Measurements from ENCODE around the gene ANKFY1.

ANKFY1 gene, protein sequence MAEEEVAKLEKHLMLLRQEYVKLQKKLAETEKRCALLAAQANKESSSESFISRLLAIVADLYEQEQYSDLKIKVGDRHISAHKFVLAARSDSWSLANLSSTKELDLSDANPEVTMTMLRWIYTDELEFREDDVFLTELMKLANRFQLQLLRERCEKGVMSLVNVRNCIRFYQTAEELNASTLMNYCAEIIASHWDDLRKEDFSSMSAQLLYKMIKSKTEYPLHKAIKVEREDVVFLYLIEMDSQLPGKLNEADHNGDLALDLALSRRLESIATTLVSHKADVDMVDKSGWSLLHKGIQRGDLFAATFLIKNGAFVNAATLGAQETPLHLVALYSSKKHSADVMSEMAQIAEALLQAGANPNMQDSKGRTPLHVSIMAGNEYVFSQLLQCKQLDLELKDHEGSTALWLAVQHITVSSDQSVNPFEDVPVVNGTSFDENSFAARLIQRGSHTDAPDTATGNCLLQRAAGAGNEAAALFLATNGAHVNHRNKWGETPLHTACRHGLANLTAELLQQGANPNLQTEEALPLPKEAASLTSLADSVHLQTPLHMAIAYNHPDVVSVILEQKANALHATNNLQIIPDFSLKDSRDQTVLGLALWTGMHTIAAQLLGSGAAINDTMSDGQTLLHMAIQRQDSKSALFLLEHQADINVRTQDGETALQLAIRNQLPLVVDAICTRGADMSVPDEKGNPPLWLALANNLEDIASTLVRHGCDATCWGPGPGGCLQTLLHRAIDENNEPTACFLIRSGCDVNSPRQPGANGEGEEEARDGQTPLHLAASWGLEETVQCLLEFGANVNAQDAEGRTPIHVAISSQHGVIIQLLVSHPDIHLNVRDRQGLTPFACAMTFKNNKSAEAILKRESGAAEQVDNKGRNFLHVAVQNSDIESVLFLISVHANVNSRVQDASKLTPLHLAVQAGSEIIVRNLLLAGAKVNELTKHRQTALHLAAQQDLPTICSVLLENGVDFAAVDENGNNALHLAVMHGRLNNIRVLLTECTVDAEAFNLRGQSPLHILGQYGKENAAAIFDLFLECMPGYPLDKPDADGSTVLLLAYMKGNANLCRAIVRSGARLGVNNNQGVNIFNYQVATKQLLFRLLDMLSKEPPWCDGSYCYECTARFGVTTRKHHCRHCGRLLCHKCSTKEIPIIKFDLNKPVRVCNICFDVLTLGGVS

DNA sequence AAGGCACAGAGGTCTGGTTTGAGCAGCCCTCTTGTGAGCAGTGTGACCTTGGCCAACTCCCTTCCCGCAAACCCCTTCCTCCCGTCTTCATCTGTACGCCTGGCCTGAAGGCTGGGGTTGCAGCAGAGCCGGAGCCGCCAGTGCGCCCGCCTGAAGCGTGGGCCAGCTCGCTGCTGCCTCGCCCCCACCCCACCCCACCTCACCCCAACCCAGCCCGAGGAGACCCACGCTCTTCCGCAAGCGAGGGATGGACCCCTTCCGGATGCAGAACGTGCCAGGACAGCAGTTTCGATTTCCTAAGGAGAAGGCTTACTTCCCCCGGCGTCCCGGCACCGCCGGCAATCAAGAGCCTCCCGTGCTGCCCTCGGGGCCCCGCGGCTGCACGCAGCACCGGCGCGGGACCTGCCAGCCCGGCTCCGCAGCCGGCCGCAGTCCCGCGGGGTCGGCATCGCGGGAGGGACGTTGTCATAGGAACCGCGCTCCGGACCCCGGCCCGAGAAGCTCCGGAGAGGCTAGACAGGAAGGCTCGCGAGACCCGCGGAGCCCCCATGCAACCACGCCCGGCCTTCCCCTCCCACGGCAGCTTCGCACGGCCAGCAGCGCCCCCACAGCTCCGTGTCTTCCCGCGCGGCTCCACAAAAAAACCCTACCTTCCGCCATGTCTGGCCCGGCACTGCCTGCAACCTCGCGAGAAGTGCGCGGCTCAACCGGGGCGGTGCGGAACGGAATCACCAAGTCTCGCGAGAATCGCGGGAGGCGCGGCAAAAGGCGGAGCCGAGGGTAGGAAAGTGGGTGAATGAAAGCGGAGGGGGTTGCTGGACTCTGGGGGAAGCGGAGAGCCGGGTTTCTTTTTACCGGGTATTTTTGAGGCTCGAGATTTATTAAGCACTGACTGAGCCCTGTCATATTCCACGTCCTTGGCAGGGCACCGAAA is at the start of gene ANKFY1:
TSS of gene ANKFY1 (minus strand) at position 698 of the 934 bp plus-strand sequence. CDS start at position 660, 38 bp downstream.
- DNase-seq = peak; percentile 96 to 98

DNA sequence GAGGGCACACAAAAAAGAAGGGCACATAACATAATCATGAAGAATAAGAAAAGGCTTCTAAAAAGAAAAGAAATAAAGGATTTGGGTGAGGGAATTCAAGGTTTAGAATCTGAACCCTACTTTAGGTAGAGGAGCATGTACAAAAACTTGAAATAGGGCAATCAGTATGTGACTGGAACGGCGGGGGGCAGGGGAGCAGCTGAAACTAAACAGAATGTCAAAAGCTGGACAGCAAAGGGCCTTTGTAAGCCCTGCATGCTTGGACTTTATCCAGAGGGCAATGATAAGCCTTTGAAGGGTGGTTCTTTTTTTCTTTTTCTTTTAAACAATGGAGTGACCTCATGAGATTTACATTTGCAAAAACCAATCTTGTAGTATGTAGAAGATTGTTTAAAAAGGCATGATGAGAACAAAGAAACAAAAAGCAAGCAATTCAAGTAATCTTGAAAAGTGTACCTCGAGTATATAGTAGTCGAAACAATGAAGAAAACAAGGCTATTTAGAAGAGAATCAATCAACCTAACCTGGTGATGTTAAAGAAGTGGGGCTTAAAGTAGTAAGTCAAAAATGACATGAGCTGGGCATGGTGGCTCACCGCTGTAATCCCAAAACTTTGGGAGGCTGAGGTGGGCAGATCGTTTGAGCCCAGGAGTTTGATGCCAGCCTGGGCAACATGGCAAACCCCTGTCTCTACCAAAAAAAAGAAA is 46.7 kb upstream of the ANKFY1 start:
- no peak for DNase-seq

DNA sequence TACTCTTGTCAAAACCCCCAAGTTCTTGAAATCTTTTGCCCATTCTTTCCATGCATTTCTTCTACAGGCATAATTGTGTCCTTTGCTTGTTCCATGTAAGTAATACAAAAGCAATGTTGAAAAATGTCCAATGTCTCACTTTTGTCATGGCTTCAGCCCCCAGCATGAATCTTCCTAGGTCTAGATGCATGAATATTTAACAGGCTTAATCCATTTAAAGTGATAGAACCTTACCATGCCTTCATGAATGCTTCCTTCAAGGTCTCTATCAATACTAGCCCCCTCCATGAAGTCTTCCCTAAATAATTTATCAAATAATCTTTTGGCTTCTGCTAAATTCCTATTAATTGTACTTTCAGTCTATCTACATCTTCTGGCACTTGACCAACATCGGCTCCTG is 46.1 kb upstream of the ANKFY1 start:
- DNase-seq = no peak

DNA sequence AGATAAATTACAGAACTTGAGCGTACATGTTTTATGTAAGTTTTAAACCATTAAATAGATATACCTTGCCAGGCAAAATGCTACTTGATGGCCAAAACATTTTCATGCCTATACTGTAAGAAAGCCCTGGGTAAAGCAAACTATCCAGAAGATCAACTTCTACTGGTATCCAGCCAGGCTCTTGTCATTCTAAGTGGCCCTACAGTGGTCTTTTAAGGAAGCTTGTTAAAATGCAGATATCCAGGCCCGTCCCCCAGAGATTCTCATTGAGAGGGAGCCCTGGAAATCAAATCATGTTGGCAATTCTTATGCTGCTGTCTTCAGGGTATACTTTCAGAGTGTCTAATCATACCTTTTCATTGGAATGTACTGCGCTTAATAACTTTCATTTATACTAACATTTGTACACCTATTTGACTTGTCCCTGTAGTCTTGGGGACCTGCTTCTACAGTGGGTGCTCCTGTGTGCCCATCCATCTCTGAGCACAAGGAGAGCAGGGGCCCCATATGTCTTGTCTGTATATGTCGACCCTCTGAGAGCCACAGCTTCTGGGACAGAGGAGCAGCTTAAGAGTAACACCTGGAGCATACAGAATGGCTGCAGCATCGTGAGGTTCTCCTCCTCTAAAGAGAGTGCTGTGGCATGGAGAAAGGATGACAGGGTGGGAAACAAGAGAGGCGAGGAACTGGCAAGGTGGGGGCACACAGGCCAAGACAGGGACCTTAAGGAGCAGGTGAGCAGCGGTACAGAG is 43.6 kb upstream of the ANKFY1 start:
- no peak for DNase-seq

DNA sequence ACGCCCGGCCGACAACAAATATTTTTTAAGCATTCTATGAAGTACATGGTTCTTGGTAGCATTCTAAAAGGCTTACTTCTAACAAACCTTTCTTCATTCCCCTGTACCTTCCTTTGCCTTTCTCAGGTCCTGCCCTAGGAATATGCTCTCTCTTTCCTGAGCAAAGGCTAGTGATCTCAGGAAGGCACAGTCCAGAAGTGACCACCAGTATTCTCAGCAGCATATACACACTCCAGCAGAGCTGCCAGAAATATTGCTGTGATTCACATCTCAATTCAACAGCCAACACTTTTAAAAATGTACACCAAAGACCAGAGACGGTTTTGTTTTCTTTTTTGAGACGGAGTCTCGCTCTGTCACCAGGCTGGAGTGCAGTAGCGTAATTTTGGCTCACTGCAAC is 41.4 kb upstream of the ANKFY1 start:
- DNase-seq = no peak

DNA sequence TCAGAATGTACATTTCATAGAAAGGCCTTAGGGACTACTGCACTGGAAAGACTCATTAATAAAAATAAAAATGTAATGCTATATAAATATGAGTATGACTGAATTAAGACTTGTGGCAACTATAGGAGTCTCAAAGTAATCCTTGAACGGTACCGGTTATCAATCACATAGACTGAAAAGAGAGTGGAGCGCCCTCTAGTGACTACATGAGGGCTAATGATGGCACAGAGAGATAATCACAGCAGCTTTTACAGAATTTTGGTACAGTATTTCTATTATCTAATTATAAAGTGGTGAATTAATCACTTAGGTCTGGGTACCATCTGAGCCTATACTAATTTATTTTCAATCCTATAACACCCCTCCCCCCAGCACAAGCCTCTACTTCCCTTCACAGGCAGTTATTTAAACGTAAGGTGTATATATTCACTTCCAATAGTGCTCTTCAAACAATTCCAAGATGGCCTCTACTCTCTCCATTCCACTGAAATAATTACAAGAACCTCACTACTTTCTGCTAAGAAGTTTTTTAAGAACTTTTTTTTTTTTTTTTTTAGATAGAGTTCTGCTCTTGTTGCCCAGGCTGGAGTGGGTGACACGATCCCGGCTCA is 40.7 kb upstream of the ANKFY1 start:
- DNase-seq = peak; percentile 12 to 67

DNA sequence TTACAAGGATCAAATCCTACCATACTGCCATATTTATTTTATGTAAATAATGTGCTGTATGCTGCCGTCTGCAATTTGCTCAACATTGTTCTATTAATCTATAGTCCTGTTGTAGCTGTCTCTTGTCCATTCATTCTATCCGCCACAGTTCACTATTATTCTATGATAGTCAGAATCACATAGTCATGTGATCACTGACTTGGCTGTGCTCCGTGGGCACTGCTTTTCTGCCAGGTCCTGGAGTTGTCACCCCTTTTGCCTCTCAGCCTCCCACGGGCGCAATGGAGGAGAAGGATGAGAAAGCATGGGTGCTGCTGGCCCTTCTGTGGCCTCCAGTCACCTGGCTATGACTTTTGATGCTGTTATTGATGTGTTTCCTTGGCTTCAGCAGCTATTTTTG is 37.3 kb upstream of the ANKFY1 start:
- no peak for DNase-seq

DNA sequence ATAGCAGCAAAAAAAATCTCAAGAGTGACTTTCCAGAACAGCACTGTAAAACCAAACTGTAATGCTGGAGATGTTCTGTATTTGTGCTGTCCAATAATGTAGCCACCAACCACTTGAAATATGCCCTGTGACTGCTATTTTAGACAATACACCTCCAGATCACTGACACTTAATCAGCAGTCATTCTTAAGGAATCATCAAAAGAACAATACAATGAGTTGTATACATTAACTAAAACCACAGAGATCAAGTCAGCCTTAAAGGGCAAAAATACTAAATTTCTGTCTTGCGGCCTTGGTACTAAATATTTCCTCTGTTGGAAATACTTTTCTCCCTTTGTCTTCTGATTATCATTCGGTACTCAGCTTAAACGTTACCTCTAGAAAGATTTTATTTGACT is 33.6 kb upstream of the ANKFY1 start:
- DNase-seq = no peak

DNA sequence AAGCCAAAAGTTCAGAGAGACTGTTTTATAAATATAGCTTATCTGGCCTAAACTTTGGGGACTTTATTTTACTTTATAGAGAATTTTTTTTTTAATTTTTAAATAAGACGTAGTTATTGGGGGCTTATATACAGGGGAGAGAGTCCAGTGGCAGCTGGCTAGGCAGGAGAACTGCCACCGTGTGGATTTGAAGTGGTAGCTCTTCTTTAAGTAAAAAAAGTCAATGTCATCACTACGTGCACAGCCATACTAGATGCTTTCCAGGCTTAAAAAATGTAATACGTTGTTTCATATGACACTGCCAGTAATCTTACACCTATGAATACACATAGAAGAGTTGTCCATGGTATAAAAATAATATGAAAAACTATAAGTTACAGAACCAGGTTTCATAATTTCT is 31.9 kb upstream of the ANKFY1 start:
- no peak for DNase-seq

DNA sequence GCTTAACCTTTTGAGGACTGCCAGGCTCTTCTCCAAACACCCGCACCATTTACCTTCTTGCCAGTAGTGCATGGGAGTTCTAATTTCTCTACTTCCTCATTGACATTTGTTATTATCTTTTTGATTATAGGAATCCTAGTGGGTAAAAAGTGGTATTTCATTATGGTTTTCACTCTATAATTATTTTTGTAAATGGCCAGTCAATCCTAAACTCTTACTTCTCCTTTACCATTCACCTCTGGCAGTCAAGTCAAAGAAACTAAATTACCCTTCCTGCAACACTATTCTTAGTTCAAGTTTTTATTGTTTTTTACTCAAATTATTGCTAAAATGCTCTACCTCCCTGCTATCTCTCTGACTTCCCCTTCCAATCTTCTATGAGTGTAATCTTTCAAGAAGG is 29.8 kb upstream of the ANKFY1 start:
- no peak for DNase-seq

DNA sequence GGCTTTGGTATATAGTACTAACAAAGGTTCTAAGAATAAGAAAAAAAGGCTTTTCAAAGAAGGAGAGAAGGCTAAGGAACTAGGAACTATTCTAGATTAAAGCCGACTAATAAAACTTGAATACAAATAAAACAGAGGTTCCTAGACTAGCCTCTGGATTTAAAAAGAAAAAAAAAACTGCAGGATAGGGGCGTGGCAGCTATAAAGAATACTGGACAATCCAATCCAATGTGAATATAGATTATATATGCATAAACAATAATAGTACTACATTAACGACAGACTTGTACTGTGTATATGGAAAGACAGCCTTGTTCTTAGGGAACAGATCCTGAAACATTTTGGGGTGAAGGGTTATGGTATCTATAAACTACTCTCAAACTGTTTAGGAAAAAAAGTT is 23.9 kb upstream of the ANKFY1 start:
- DNase-seq = no peak

DNA sequence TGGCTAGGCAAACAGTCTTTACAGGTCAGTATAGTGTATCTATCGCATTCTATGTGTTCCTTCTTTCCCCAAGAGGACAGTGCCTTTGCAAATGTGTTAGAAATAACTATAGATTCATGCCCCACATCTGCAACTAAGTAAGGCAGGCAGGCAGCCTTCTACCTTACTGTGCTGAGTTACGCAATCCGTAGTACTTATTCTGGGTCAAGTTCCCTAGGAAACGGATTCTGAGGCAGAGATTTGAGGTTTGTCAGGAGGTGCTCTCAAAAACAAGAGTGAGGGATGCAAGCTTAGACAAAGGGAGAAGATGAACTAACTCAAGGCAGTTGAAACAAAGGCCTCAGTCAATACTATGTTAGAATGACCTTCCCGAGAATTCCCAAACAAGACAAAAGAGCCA is 12.7 kb upstream of the ANKFY1 start:
- no peak for DNase-seq

DNA sequence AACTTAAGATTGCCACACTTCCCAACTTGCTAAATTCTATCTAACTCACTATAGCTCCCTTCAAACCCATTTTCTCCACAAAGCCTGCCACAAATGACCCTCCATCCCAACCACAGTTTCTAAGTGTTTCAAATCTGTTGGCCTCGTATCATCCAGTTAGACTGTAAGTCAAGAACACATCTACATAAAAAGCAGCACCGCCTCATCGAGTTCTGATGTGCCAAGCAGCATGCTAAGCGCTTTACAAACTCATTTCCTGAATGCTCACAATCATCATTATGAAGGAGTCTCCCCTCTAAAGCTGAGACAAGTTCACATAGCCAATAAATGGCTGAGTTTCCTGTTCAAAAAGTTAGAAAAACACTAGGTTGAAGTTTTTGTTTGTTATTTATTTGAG is 9.2 kb upstream of the ANKFY1 start:
- DNase-seq = no peak

DNA sequence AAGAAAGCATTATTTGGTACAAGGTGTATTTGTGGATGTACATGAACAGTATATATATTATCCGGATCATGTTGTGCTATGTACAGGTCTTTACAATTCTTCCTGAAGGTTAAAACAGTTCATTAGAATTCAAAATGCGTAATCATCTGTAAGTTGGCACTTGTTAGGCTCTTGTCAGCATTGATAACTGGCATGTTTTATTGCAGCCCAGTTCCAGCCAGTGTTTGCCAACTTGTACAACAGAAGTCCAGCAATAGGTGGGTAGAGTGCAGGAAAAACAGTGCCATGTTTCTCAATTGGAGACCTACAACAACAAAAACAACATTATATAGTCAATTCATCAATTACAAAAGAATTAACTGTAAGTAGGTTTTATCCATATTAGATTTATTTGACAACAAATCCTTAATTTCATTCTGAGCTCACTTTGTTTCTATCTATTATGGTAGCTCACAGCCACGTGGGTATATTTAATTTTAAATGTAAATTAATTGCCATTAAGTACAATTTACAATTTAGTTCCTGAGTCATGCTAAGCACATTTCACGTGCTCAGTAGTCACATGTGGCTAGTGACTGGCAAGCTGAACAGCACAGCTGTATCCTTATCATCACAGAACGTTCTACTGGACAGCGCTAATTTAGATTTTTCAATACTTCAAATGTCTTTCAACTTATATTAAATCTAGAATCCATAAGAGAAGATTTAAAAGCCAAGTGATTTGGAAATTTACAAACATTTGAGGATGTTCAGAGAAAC is 8.6 kb upstream of the ANKFY1 start:
- DNase-seq = no peak

DNA sequence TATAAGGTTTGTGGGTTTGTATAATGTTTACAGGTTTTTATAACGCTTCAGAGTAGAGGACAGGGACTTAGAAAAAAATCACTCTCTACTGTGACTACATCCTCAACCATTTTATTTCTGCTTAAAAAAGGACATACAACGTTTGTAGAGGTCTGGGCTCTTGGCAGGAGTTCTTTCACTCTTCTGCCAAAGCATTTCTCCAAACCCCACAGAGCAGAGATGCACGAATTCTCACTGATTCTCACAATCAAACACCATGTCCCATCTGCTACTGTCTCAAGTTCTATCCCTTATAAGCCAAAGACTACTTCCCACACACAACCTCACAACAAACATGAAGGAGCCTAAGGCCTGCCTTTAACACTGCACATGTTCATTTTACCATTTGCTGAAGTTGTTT is 7.0 kb upstream of the ANKFY1 start:
- DNase-seq = no peak

DNA sequence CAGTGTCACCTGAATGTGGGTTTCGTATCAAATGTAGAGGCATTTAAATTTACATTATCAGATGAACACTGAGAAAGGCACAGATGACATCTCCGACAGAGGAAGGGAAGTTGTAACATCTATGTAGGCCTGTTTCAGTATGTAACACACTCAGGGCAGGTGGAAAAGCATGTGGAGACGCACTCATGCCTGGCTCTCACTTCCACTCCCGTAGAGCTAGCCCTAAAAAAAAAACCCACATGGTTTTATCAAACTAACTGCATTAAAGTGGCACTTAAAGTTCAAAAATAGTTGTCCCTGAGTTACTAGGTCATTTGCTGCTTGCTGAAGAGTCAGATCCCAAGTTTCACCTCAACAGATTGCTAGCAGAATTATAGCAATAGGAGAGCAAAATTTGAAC is 6.1 kb upstream of the ANKFY1 start:
- no peak for DNase-seq

DNA sequence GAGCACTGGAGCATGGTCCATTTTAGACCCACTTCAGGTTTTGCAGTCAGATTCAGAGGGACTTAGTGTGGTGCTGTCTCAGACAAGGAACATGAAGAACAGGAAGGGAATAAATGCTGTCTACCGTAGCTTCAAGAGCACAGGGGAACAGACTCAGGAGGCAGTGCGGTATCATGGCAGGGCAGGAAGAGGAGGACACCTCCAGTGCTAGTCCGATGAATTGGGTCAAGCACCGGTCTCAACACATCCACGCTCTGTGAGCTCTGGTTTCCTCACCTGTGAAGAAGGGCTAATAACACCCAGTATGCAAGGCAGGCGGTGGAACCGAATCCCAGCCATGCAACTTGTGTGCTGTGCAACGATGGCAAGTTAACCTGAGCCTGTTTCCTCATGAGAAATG is 3.6 kb upstream of the ANKFY1 start:
- DNase-seq = no peak

DNA sequence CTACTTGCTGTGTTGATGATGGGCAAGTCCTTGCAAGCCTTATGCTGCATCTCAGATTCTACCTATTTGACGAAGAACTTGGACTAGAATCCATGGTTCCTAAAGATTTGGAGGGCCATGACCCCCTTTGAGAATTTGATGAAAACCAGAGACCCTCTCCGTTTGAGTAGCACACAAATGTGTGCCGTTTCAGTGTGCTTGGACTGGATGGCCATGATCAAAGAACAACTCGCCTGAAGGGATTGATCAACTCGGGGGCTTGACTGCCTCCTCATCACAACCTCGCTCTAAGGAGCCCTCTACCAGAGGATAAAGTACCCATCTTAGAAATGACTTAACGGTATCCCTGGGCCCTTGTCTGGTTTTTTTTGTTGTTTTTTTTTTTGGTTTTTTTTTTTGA is 2.8 kb upstream of the ANKFY1 start:
- DNase-seq = no peak

DNA sequence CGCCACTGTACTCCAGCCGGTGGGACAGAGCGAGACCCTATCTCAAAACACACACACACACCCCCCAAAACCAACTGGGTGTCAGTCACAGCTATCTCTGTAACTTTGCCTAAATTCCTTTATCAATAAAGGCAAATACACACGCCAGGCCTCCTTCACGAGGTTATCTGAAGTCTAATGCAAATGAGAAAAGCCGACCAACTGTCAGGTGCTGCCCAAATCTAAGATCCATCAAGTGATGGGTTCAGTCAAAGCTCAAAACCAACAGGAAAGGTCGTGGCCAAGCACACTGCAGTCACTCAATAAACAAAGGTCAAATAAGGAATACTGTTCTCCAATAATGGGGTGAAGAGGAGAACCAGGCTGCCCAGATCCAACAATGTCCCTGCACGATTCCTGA is 1.1 kb downstream of the ANKFY1 start:
- DNase-seq = no peak

DNA sequence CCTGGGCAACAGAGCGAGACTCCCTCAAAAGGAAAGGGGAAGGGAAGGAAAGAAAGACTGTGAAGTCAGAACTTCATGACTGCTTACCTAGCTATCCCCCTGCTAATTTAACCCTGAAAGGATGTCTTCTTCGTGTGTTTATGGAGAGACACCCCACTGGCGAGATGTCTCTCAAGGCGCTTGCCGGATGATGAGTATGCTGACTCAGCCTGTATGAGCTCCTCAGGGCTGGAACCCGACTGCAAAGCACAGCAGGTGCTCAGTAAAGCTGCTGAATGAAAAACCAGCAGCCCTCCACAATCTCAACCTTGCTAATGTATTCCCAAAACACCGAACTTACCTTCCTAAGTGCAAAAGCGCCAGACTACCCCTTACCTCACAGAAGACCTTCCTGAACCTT is 2.3 kb downstream of the ANKFY1 start:
- no peak for DNase-seq

Measured in CD4-positive, alpha-beta T cell treated with Interleukin-1 beta for 1 hour (primary cell).